ENCODE results near the gene DHRS1.

The DHRS1 gene

DNA sequence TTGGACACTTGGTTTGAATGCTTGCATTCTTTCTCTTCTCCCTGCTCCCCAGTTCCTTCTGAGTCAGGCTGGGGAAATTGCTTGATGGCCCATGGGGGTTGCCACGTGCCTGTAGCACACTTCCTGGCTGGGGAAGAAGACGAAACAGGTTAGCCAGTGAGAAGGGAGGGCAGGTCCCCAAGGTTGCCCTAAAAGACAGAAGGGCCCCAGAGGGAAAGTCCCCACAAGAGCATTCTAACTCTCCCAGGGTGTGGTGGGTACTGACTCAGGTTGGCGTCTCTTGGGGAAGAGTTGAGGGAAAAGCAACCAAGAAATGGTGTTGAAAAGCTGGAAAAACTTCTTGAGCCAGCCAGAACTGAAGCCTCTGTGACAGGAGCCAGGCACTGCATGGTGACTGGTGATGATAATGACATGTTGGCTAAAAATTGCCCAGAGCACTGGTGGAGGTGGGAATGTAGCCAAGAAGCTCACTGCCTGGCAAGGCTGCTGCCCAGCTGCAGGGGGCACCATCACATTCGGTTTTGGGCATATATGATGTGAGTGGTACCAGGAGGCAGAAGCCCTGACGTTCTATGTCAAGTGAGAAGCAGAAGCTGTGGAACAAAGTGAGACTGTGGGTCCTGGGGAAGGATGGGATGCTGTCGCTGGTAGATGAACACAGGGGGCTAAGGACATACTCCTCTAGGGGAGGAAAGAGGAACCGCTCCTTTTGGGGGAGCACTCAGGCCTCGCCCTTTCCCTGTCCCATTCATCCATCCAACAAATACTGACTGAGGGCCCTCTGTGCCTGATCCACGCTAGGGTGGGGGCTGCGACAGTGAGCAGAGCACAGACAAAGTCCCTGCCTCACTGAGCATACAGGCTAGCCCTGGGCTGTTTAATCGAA, 20.0 kb downstream of the DHRS1 start:
- ChIA-PET POLR2A (interaction anchor here (2.9 kb wide), 1 partner anchor 8 kb away, joined by 14 read pairs; the partner anchor contains the start of gene RABGGTA), CTCF (interaction anchor here (2.2 kb wide), 1 partner anchor 18 kb away, joined by 12 read pairs; no protein-coding TSS in a partner anchor)
- Histone ChIP-seq H3K9me3 (ENCODE audit: control insufficient read depth, insufficient read depth, low read depth, low read length) (no peaks in the 10 kb centered on the region), H3K4me1 (ENCODE audit: control insufficient read depth, insufficient read depth, low read length) (no peaks in the 10 kb centered on the region), H3K4me3 (ENCODE audit: low read depth, low read length) (no peak overlapping the region), H3K36me3 (ENCODE audit: control insufficient read depth in 2 of 2, insufficient read depth in 1 of 2, low read length in 2 of 2) (no peaks in the 10 kb centered on the region), H3K27ac (ENCODE audit: extremely low read depth, low read depth, low read length) (no peak overlapping the region)
- TF ChIP-seq ZNF561 (tag by site-specific recombination; IDR thresholded peaks at IDR 0.05; ENCODE audit: borderline replicate concordance) (no peak), ZNF426 (tag by site-specific recombination; IDR thresholded peaks at IDR 0.05) (no peak)
- TF ChIP-seq, protein P1, sequence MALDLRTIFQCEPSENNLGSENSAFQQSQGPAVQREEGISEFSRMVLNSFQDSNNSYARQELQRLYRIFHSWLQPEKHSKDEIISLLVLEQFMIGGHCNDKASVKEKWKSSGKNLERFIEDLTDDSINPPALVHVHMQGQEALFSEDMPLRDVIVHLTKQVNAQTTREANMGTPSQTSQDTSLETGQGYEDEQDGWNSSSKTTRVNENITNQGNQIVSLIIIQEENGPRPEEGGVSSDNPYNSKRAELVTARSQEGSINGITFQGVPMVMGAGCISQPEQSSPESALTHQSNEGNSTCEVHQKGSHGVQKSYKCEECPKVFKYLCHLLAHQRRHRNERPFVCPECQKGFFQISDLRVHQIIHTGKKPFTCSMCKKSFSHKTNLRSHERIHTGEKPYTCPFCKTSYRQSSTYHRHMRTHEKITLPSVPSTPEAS (tag by site-specific recombination; IDR thresholded peaks at IDR 0.05) = no peak
- TF ChIP-seq, protein P2, sequence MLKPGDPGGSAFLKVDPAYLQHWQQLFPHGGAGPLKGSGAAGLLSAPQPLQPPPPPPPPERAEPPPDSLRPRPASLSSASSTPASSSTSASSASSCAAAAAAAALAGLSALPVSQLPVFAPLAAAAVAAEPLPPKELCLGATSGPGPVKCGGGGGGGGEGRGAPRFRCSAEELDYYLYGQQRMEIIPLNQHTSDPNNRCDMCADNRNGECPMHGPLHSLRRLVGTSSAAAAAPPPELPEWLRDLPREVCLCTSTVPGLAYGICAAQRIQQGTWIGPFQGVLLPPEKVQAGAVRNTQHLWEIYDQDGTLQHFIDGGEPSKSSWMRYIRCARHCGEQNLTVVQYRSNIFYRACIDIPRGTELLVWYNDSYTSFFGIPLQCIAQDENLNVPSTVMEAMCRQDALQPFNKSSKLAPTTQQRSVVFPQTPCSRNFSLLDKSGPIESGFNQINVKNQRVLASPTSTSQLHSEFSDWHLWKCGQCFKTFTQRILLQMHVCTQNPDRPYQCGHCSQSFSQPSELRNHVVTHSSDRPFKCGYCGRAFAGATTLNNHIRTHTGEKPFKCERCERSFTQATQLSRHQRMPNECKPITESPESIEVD (tag by site-specific recombination; IDR thresholded peaks at IDR 0.05) = no peak
- TF ChIP-seq, protein P3, sequence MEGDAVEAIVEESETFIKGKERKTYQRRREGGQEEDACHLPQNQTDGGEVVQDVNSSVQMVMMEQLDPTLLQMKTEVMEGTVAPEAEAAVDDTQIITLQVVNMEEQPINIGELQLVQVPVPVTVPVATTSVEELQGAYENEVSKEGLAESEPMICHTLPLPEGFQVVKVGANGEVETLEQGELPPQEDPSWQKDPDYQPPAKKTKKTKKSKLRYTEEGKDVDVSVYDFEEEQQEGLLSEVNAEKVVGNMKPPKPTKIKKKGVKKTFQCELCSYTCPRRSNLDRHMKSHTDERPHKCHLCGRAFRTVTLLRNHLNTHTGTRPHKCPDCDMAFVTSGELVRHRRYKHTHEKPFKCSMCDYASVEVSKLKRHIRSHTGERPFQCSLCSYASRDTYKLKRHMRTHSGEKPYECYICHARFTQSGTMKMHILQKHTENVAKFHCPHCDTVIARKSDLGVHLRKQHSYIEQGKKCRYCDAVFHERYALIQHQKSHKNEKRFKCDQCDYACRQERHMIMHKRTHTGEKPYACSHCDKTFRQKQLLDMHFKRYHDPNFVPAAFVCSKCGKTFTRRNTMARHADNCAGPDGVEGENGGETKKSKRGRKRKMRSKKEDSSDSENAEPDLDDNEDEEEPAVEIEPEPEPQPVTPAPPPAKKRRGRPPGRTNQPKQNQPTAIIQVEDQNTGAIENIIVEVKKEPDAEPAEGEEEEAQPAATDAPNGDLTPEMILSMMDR (tag by site-specific recombination; IDR thresholded peaks at IDR 0.05) = peak; percentile 70; the same call in 1 of the 2 replicates

DNA sequence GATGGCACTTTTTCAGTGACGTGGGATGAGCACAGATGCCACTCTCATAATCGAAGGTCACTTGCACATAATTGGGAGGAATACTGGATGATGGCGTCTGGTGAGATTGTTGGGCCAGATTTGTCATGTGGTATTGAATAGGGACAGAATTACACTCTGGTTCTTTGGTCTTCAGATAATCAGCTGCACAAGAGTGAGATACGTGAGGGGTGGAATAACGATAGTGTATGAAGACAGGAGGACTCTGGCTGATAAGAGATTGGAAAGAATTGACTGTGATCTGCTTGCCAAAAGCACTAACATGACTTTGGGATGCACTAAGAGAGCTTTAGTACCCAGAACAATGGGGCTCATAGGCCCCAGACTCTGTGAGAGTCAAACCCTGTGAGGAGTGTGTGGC, 21.2 kb downstream of the DHRS1 start:
- CTCF ChIA-PET = interaction anchor here (0.6 to 2.2 kb wide), 7 partner anchors 19 to 220 kb away, joined by 3 to 12 read pairs (median 5); partner anchors contain the start of genes CIDEB and TINF2
- no peak overlapping the region for H3K27ac ChIP-seq (ENCODE audit: extremely low read depth, low read depth, low read length)
- no peaks in the 10 kb centered on the region for H3K9me3 ChIP-seq (ENCODE audit: control insufficient read depth, insufficient read depth, low read depth, low read length)
- H3K4me3 ChIP-seq (ENCODE audit: low read depth, low read length) = no peak overlapping the region
- POLR2A ChIA-PET = interaction anchor here (0.5 kb wide), 1 partner anchor 107 kb away, joined by 3 read pairs; no protein-coding TSS in a partner anchor
- H3K36me3 ChIP-seq (ENCODE audit: control insufficient read depth in 2 of 2, insufficient read depth in 1 of 2, low read length in 2 of 2) = no peaks in the 10 kb centered on the region
- no peaks in the 10 kb centered on the region for H3K4me1 ChIP-seq (ENCODE audit: control insufficient read depth, insufficient read depth, low read length)
- TF ChIP-seq SP2 (tag by site-specific recombination; IDR thresholded peaks at IDR 0.05) (no peak), MYNN (tag by site-specific recombination; IDR thresholded peaks at IDR 0.05; ENCODE audit: borderline replicate concordance) (no peak), ZNF433 (tag by site-specific recombination; IDR thresholded peaks at IDR 0.05; ENCODE audit: low read depth) (no peak), ZNF140 (tag by site-specific recombination; IDR thresholded peaks at IDR 0.05) (no peak), ZNF626 (tag by site-specific recombination; IDR thresholded peaks at IDR 0.05) (no peak), ZFHX2 (tag by site-specific recombination; conservative IDR thresholded peaks at IDR 0.05) (no peak), ZNF521 (tag by site-specific recombination; IDR thresholded peaks at IDR 0.05) (no peak), GLIS1 (tag by site-specific recombination; IDR thresholded peaks at IDR 0.05) (no peak), ZNF146 (tag by site-specific recombination; IDR thresholded peaks at IDR 0.05) (no peak), ZNF311 (tag by site-specific recombination; IDR thresholded peaks at IDR 0.05; ENCODE audit: borderline replicate concordance) (no peak), ZNF843 (tag by site-specific recombination; IDR thresholded peaks at IDR 0.05) (no peak)
- TF ChIP-seq, protein P4, sequence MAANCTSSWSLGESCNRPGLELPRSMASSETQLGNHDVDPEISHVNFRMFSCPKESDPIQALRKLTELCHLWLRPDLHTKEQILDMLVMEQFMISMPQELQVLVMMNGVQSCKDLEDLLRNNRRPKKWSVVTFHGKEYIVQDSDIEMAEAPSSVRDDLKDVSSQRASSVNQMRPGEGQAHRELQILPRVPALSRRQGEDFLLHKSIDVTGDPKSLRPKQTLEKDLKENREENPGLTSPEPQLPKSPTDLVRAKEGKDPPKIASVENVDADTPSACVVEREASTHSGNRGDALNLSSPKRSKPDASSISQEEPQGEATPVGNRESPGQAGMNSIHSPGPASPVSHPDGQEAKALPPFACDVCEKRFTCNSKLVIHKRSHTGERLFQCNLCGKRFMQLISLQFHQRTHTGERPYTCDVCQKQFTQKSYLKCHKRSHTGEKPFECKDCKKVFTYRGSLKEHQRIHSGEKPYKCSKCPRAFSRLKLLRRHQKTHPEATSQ (tag by site-specific recombination; IDR thresholded peaks at IDR 0.05) = no peak
- TF ChIP-seq, protein P5, sequence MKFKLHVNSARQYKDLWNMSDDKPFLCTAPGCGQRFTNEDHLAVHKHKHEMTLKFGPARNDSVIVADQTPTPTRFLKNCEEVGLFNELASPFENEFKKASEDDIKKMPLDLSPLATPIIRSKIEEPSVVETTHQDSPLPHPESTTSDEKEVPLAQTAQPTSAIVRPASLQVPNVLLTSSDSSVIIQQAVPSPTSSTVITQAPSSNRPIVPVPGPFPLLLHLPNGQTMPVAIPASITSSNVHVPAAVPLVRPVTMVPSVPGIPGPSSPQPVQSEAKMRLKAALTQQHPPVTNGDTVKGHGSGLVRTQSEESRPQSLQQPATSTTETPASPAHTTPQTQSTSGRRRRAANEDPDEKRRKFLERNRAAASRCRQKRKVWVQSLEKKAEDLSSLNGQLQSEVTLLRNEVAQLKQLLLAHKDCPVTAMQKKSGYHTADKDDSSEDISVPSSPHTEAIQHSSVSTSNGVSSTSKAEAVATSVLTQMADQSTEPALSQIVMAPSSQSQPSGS (tag by site-specific recombination; IDR thresholded peaks at IDR 0.05; ENCODE audit: low read depth) = no peak
- TF ChIP-seq, protein P6, sequence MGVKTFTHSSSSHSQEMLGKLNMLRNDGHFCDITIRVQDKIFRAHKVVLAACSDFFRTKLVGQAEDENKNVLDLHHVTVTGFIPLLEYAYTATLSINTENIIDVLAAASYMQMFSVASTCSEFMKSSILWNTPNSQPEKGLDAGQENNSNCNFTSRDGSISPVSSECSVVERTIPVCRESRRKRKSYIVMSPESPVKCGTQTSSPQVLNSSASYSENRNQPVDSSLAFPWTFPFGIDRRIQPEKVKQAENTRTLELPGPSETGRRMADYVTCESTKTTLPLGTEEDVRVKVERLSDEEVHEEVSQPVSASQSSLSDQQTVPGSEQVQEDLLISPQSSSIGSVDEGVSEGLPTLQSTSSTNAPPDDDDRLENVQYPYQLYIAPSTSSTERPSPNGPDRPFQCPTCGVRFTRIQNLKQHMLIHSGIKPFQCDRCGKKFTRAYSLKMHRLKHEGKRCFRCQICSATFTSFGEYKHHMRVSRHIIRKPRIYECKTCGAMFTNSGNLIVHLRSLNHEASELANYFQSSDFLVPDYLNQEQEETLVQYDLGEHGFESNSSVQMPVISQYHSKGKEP (tag by site-specific recombination; IDR thresholded peaks at IDR 0.05) = no peak

Data from HEK293 (cell line).